HepG2 (cell line): Measurements from ENCODE around the gene BACH2. TPM values are rescaled to one million over a fixed set of nuclear protein-coding genes. Genes with fewer than 3 reads are reported as not detected.

Experiments used
- ATAC-seq: fragments of 200-7000 bp; cut with Tn5 transposase; 3 replicates; pipeline ENCODE4 v1.9.1; 2020; ENCODE audit warnings: mild to moderate bottlenecking, moderate library complexity
- BruUV-seq: library from RNA; stranded (reverse); fragments of 400-500 nt; replicated peaks from 2 replicates; lab custom pipeline; 2021; lab: Mats Ljungman, UMichigan
- CTCF ChIA-PET: fragments of 300-600 bp; formaldehyde crosslinking; extraction: SDS; loops from one replicate; lab custom pipeline; 2021; ENCODE audit warnings: low total read pairs, inconsistent platforms, low intra/inter-chr PET ratio; lab: Yijun Ruan, JAX
- POLR2A ChIA-PET: fragments of 350-600 bp; sonication (Branson Sonifier 250); formaldehyde crosslinking; loops from one replicate; lab custom pipeline; 2020; ENCODE audit warnings: antibody characterized with exemption, inconsistent platforms; lab: Yijun Ruan, JAX
- DNase-seq: peaks from one replicate; pipeline ENCODE4 v3.0.0-alpha.2; 2015; ENCODE audit warnings: low spot score
- FAIRE-seq: peaks from 3 replicates; lab custom pipeline; 2011; peaks lifted over from hg19 to GRCh38; lab: Jason Lieb, UNC
- H2AFZ ChIP-seq: one replicate; pipeline ENCODE4 v1.6.1; 2011; ENCODE audit warnings: low read length, inconsistent platforms
- H3K27ac ChIP-seq: fragments of 300-600 bp; 3 replicates; pipeline ENCODE4 v1.8.0; 2011; ENCODE audit warnings: mixed run types, mild to moderate bottlenecking, mixed read lengths, low read length, inconsistent platforms; ENCODE audit not compliant: insufficient read depth; ENCODE audit errors: extremely low read length
- H3K27me3 ChIP-seq, 2 experiments: fragments of 200-600 bp in 1 of 2; 2 replicates in 1 of 2; 3 replicates in 1 of 2; pipeline versions ENCODE4 v1.6.0 to v1.8.0; 2011; ENCODE audit warnings: low read length in 2 of 2, mild to moderate bottlenecking in 2 of 2, moderate library complexity in 2 of 2, inconsistent platforms in 1 of 2; ENCODE audit not compliant: insufficient read depth in 2 of 2, control insufficient read depth in 1 of 2
- H3K36me3 ChIP-seq, 2 experiments: fragments of 200-600 bp in 1 of 2; replicated peaks in 1 of 2; 2 replicates in 1 of 2; 3 replicates in 1 of 2; pipeline versions ENCODE4 v1.5.1 to v1.8.0; 2011; ENCODE audit warnings: low read length in 2 of 2, inconsistent platforms in 1 of 2; ENCODE audit not compliant: insufficient read depth in 2 of 2, control insufficient read depth in 1 of 2
- H3K4me1 ChIP-seq: 2 replicates; pipeline ENCODE4 v1.5.1; 2012; ENCODE audit warnings: low read length, inconsistent platforms; ENCODE audit not compliant: insufficient read depth
- H3K4me2 ChIP-seq: 2 replicates; pipeline ENCODE4 v1.6.0; 2011; ENCODE audit warnings: low read depth, low read length, inconsistent platforms
- H3K4me3 ChIP-seq, 3 experiments: fragments of 200-600 bp in 1 of 3; sonication (generic), shearing (Covaris generic) in 1 of 3; replicated peaks in 1 of 3; 2 replicates each; pipeline ENCODE4 v1.5.1; 2011 to 2016; ENCODE audit warnings: low read length in 3 of 3, inconsistent platforms in 2 of 3, low read depth in 2 of 3, mild to moderate bottlenecking in 2 of 3, control low read depth in 1 of 3, mixed read lengths in 1 of 3; ENCODE audit not compliant: insufficient read depth in 1 of 3
- H3K79me2 ChIP-seq: one replicate; pipeline ENCODE4 v1.6.1; 2011; ENCODE audit warnings: low read length, inconsistent platforms; ENCODE audit not compliant: insufficient read depth
- H3K9ac ChIP-seq: 2 replicates; pipeline ENCODE4 v1.6.0; 2011; ENCODE audit warnings: mild to moderate bottlenecking, low read depth, low read length, inconsistent platforms; ENCODE audit not compliant: insufficient read depth
- H3K9me3 ChIP-seq: 2 replicates; pipeline ENCODE4 v1.5.1; 2012; ENCODE audit warnings: mild to moderate bottlenecking, low read length
- H4K20me1 ChIP-seq: 2 replicates; pipeline ENCODE4 v1.6.0; 2011; ENCODE audit warnings: inconsistent platforms, mild to moderate bottlenecking, low read length, moderate library complexity; ENCODE audit not compliant: insufficient read depth
- E2F1 ChIP-seq: sonication (generic); formaldehyde crosslinking; IDR thresholded peaks from 2 replicates; pipeline ENCODE4 v1.5.0; 2020; ENCODE audit warnings: missing genetic modification reagents
- FOXO1 ChIP-seq: sonication (generic); formaldehyde crosslinking; IDR thresholded peaks from 2 replicates; pipeline ENCODE4 v1.4.0; 2020; ENCODE audit warnings: missing genetic modification reagents
- JARID2 ChIP-seq: sonication (generic); formaldehyde crosslinking; IDR thresholded peaks from 2 replicates; pipeline ENCODE4 v1.8.1; 2023; ENCODE audit warnings: missing genetic modification reagents, inconsistent platforms; ENCODE audit not compliant: insufficient replicate concordance
- KDM1A ChIP-seq: IDR thresholded peaks from 2 replicates; pipeline ENCODE4 v1.6.1; 2016; ENCODE audit warnings: missing compliant biosample characterization
- NFIB ChIP-seq: sonication (generic); formaldehyde crosslinking; IDR thresholded peaks from 2 replicates; pipeline ENCODE4 v1.9.0; 2021; ENCODE audit warnings: missing genetic modification reagents, mild to moderate bottlenecking, borderline replicate concordance
- PLSCR1 ChIP-seq: sonication (generic); formaldehyde crosslinking; IDR thresholded peaks from 2 replicates; pipeline ENCODE4 v1.5.0; 2020; ENCODE audit warnings: missing genetic modification reagents, mild to moderate bottlenecking, borderline replicate concordance
- RERE ChIP-seq: IDR thresholded peaks from 2 replicates; pipeline ENCODE4 v1.6.1; 2016; ENCODE audit warnings: low read depth, missing genetic modification reagents, missing compliant biosample characterization
- SNRNP70 ChIP-seq: fragments of 200-400 bp; formaldehyde crosslinking; IDR thresholded peaks from 2 replicates; pipeline ENCODE4 v1.6.1; 2017; ENCODE audit warnings: mild to moderate bottlenecking, low read depth, low read length, moderate library complexity
- SP1 ChIP-seq, 2 experiments: fragments of 450-650 bp in 1 of 2; sonication (generic) in 1 of 2; formaldehyde crosslinking in 1 of 2; IDR thresholded peaks; 2 replicates each; pipeline versions ENCODE4 v1.4.0 to v1.6.1; 2016 to 2020; ENCODE audit warnings: missing genetic modification reagents in 1 of 2
- TSC22D2 ChIP-seq: sonication (generic); formaldehyde crosslinking; IDR thresholded peaks from 2 replicates; pipeline ENCODE4 v1.5.1; 2020; ENCODE audit warnings: missing genetic modification reagents, mild to moderate bottlenecking, borderline replicate concordance
- ZBTB7B ChIP-seq: sonication (generic); formaldehyde crosslinking; IDR thresholded peaks from 2 replicates; pipeline ENCODE4 v1.4.0; 2020; ENCODE audit warnings: missing genetic modification reagents
- ZNF10 ChIP-seq: sonication (generic); formaldehyde crosslinking; IDR thresholded peaks from 2 replicates; pipeline ENCODE4 v1.4.0; 2020; ENCODE audit warnings: mild to moderate bottlenecking, low read depth, missing genetic modification reagents, borderline replicate concordance
- ZNF143 ChIP-seq: sonication (generic); formaldehyde crosslinking; IDR thresholded peaks from 2 replicates; pipeline ENCODE4 v1.4.0; 2020; ENCODE audit warnings: missing genetic modification reagents
- ZXDC ChIP-seq: sonication (generic); formaldehyde crosslinking; IDR thresholded peaks from 2 replicates; pipeline ENCODE4 v1.5.0; 2020; ENCODE audit warnings: mild to moderate bottlenecking, missing genetic modification reagents
- WGBS: methylation state at CpG from one replicate; pipeline ENCODE4 v1.1.6; 2017; ENCODE audit warnings: low lambda C conversion rate; 5-methylcytosine and 5-hydroxymethylcytosine counted together
- in situ Hi-C: cut with HindIII; loops from 2 replicates; pipeline ENCODE4 v1.10.0; 2017; ENCODE audit warnings: low pct_unique_long_range_greater_than_20kb; ENCODE audit not compliant: extremely low pct_ligation_motif_present
- intact Hi-C: fragments of 100-400 bp; cut with micrococcal nuclease; formaldehyde crosslinking; loops from one replicate; pipeline ENCODE4 v1.10.0; 2022; ENCODE audit not compliant: unreplicated experiment
- polyA plus RNA-seq, 8 experiments: library from polyadenylated mRNA; depleted of rRNA in 3 of 8; stranded (reverse) in 7 of 8; unstranded in 1 of 8; fragments of >200 nt; fragmentation: Illumina TruSeq in 4 of 8; extraction: Trizol in 4 of 8; gene quantifications; 2 replicates each; pipeline versions ENCODE4 v1.2.1 to v1.2.3, GENCODE V29; 2011 to 2016; ENCODE audit warnings: low read depth in 4 of 8, missing spikeins in 1 of 8, mixed read lengths in 1 of 8; ENCODE audit not compliant: insufficient read depth in 1 of 8
- total RNA-seq, 5 experiments: library from RNA; depleted of rRNA; stranded (reverse); fragments of >200 nt; fragmentation: Illumina TruSeq; extraction: Trizol; gene quantifications; 2 replicates each; pipeline ENCODE4 v1.2.3, GENCODE V29; 2016; ENCODE audit warnings: low read depth in 1 of 5

Gene BACH2
- total and polyA plus RNA-seq, 2 of the 13 experiments (the other 11 are each of a cell fraction or from before 2014, with no cell fraction given) = 0.01 TPM; not detected in 1

GRCh38 chr6:90298459-90299053 is 1.9 kb upstream of the BACH2 start:
- ChIA-PET CTCF (no interaction called here), POLR2A (no interaction called here)
- Histone ChIP-seq H3K4me3 (no peak overlapping the region), H4K20me1 (no peaks in the 10 kb centered on the region), H3K79me2 (no peaks in the 10 kb centered on the region), H2AFZ (no peak overlapping the region), H3K27ac (no peak overlapping the region), H3K4me2 (no peak overlapping the region), H3K4me1 (peaks cover 16% of the 10 kb centered on the region), H3K9me3 (no peaks in the 10 kb centered on the region), H3K27me3 (peaks cover 8 to 48% of the 10 kb centered on the region in 2 experiments), H3K36me3 (no peaks in the 10 kb centered on the region), H3K9ac (no peak overlapping the region)
- WGBS = 45% methylated on average over 7 of the region's 7 CpGs
- ATAC-seq = no peak
- intact Hi-C loops (loop anchor here (5.0 kb wide), 1 partner anchor 184 kb away; no protein-coding TSS in a partner anchor), in situ Hi-C loops (loop anchor here (25.0 kb wide), 1 partner anchor 189 kb away; no protein-coding TSS in a partner anchor)
- FAIRE-seq = no peak
- BruUV-seq = no TSS peak
- DNase-seq = no peak
- TF ChIP-seq ZBTB7B (no peak), FOXO1 (CRISPR knock-in tag) (no peak), SNRNP70 (no peak), JARID2 (no peak), ZNF10 (CRISPR knock-in tag) (no peak), KDM1A (CRISPR knock-in tag) (no peak), TSC22D2 (CRISPR knock-in tag) (no peak), NFIB (CRISPR knock-in tag) (no peak), SP1 (IDR thresholded peaks at IDR 0.05) (no peak), SP1 (CRISPR knock-in tag; IDR thresholded peaks at IDR 0.05) (no peak), ZXDC (CRISPR knock-in tag) (no peak), RERE (CRISPR knock-in tag) (no peak), PLSCR1 (no peak), ZNF143 (no peak), E2F1 (CRISPR knock-in tag) (no peak)
